GM19328 (cell line): Measurements from ENCODE around the gene PHTF2.
"Not testable (repeated sequence)": the region's sequence is repeated elsewhere in the genome, so short reads cannot be mapped to it uniquely, and the experiment has no call there.

Experiments
- ATAC-seq: cut with Tn5 transposase; IDR thresholded peaks from one replicate; pipeline ENCODE4 v1.9.1; 2021; ENCODE audit warnings: mild to moderate bottlenecking, moderate library complexity; ENCODE audit not compliant: unreplicated experiment

Gene PHTF2

GRCh38 chr7:77983973-77984372, 185.4 kb downstream of the PHTF2 start:
- no peak for ATAC-seq

- ATAC-seq = no peak
These were observed 186.8 kb downstream of the PHTF2 start for GRCh38 chr7:77985232-77985973.

GRCh38 chr7:77985974-77986339, 187.4 kb downstream of the PHTF2 start:
- ATAC-seq = no peak

GRCh38 chr7:77989981-77990566, 191.5 kb downstream of the PHTF2 start:
- no peak for ATAC-seq

DNA sequence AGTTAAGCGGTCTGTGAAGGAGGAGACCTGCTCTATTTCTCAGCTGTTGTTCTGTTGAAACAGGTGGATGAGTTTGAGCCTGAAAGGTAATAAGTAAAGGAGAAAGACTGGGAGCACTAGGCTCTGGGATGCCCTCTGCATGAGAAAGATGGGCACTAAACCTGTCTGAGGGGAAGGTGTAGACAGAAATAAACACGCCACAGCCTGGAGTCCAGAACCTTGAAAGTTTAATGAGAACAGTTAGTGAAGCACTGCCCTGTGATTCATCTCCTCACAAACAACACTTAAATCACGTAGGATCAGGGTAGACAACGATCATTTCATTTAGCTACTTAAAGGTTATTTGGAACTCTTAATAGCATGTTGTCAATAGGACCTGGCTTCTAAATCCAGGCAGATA, 193.1 kb downstream of the PHTF2 start:
- ATAC-seq = no peak

DNA sequence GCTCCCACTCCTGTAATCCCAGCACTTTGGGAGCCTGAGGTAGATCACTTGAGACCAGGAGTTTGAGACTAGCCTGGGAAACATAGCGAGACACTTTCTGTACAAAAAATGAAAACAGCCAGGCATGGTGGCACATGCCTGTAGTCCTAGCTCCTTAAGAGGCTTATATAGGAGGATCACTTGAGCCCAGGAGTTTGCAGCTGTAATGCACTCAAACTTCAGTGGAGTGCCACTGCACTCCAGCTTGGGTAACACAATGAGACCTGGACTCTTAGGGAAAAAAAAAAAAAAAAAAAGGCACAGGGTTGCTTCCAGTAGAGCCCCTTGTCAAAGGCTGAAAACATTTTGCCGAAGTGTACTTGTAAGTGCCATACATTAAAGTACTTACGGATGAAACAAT, 195.3 kb downstream of the PHTF2 start:
- ATAC-seq = no peak

DNA sequence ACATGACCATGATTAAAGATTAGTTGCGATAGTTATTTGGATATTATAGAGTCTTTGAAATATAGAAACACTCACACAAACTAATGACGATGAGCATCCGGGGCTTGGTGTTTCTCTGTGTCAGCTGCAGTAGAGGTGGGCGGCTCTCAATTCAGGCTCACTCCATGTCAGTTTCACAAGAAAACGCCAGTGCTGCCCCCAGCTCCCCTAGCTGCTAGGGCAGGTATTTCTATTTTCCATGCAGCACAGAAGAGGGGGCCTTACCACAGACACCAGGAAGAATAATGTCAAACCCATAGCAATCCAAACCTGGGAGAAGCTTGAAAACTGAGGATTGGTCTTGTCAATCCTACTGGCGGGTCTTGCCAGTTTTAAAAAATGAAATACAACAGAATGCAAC, 197.1 kb downstream of the PHTF2 start:
- no peak for ATAC-seq

- ATAC-seq = not testable (repeated sequence)
These were observed 200.6 kb downstream of the PHTF2 start for GRCh38 chr7:77999168-77999567.

- no peak for ATAC-seq
These were observed 203.4 kb downstream of the PHTF2 start for GRCh38 chr7:78002021-78002420.

- ATAC-seq = no peak
These were observed 204.1 kb downstream of the PHTF2 start for GRCh38 chr7:78002715-78003114.

DNA sequence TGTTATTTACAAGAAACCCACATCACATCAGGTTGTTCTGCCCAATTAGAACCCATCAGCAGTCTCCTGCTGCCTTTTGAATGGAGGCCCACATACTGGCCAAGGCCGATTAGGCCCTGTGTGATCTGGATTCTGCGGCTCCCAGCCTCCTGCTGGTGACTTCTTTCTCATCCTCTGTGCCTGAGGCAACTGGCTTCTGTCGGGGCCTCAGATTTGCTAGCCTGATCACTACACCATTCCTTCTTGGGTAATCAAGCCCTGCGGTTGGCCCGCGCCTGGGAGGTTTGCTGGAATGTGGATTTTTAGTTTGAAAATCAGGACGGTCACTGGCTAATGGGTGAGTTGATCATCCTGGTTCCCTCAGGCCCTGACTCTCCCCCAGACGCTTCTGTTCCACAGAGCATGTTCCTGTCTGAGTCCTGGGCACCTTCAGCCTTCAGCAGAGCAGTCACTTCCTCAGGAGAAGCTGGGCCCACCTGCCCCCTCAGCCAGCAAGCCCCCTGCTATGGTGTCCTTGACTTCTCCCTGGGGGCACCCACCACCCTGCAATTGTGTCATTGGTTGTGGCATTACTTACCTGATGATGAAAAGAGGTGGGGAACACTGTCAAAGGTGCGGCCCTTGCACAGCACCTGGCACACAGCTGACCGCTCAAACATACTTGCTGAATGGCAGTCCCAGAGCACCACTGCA, 207.6 kb downstream of the PHTF2 start:
- ATAC-seq = no peak
